GM06990 (cell line): ENCODE data around the gene TPPP3.
A peak's percentile ranks its signal among the peaks of the same experiment; 100 is the strongest.

Source experiments
- DNase-seq: peaks from one replicate; pipeline ENCODE4 v3.0.0-alpha.2; 2011; ENCODE audit not compliant: insufficient read length; ENCODE audit errors: extremely low read depth
- H3K27me3 ChIP-seq: replicated peaks from 2 replicates; pipeline ENCODE4 v1.6.0; 2011; ENCODE audit warnings: low read length; ENCODE audit not compliant: control insufficient read depth, insufficient read depth
- H3K36me3 ChIP-seq: 2 replicates; pipeline ENCODE4 v1.5.1; 2011; ENCODE audit warnings: low read length; ENCODE audit not compliant: control insufficient read depth, insufficient read depth
- H3K4me3 ChIP-seq: replicated peaks from 2 replicates; pipeline ENCODE4 v1.5.1; 2011; ENCODE audit warnings: low read depth, mild to moderate bottlenecking, control low read depth, low read length
- TF ChIP-seq, protein P1 (sequence below): IDR thresholded peaks from 2 replicates; pipeline ENCODE4 v1.5.1; 2011; ENCODE audit warnings: low read length, control low read depth, mild to moderate bottlenecking, inconsistent platforms; ENCODE audit not compliant: insufficient read depth, poor library complexity, severe bottlenecking

The TPPP3 gene

DNA sequence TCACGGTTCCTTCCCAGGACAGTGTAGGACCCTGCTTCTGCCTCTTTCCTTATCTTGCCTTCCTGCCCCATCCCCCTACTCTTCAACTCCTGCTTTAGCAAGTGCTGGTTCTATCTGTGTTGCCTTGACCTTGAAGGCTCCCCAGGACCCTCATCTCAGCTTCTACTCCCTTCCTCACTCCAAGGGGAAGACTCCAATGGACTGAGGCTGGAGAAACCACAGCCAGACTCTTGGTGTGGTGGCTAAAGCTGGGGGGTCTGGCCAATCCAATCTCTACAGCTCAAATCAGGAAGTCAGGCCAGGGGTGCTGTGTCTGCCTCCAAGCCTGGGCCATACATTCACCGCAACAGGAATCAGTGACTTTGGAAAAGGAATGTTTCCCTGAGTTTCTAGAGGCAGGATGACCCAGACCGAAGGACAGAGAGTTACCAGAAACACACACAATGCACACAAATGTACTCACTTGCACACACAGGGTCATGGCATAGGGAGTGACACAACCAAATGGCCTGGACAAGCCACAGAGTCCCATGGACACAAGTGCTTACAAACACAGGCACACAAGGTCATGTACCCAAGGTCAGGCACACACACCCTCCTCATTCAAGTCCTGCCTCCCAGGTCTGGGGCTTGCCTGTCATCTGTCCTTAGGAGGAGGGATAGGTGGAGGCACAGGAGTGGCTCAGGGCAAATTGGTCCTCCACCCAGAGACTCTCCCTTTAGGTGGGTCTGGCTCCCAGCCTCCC lies 35.9 kb upstream of the TPPP3 start:
- H3K4me3 ChIP-seq: no peak overlapping the region

GRCh38 chr16:67428146-67428731 lies 34.9 kb upstream of the TPPP3 start:
- TF ChIP-seq, protein P1, sequence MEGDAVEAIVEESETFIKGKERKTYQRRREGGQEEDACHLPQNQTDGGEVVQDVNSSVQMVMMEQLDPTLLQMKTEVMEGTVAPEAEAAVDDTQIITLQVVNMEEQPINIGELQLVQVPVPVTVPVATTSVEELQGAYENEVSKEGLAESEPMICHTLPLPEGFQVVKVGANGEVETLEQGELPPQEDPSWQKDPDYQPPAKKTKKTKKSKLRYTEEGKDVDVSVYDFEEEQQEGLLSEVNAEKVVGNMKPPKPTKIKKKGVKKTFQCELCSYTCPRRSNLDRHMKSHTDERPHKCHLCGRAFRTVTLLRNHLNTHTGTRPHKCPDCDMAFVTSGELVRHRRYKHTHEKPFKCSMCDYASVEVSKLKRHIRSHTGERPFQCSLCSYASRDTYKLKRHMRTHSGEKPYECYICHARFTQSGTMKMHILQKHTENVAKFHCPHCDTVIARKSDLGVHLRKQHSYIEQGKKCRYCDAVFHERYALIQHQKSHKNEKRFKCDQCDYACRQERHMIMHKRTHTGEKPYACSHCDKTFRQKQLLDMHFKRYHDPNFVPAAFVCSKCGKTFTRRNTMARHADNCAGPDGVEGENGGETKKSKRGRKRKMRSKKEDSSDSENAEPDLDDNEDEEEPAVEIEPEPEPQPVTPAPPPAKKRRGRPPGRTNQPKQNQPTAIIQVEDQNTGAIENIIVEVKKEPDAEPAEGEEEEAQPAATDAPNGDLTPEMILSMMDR: peak; percentile 94
- H3K27me3 ChIP-seq: peaks cover 4% of the 10 kb centered on the region
- DNase-seq: no peak
- no peaks in the 10 kb centered on the region; the same call in 1 of the 2 replicates for H3K36me3 ChIP-seq
- no peak overlapping the region for H3K4me3 ChIP-seq

More for the DNA sequence above, 35.9 kb upstream of the TPPP3 start:
- no peak for DNase-seq
- Histone ChIP-seq H3K36me3 (no peaks in the 10 kb centered on the region; the same call in 1 of the 2 replicates), H3K27me3 (peaks cover 4% of the 10 kb centered on the region)
- TF ChIP-seq, protein P1: no peak

GRCh38 chr16:67426950-67427349 lies 33.7 kb upstream of the TPPP3 start:
- Histone ChIP-seq H3K27me3 (peaks cover 4% of the 10 kb centered on the region), H3K36me3 (no peaks in the 10 kb centered on the region), H3K4me3 (no peak overlapping the region)
- TF ChIP-seq, protein P1: no peak
- no peak for DNase-seq

GRCh38 chr16:67426022-67426421 lies 32.7 kb upstream of the TPPP3 start:
- Histone ChIP-seq H3K36me3 (no peaks in the 10 kb centered on the region), H3K4me3 (no peak overlapping the region), H3K27me3 (peaks cover 2% of the 10 kb centered on the region)
- TF ChIP-seq, protein P1: no peak
- DNase-seq: no peak

GRCh38 chr16:67425580-67425979 lies 32.3 kb upstream of the TPPP3 start:
- peaks cover 2% of the 10 kb centered on the region for H3K27me3 ChIP-seq
- TF ChIP-seq, protein P1: no peak
- no peak overlapping the region for H3K4me3 ChIP-seq
- no peak for DNase-seq
- H3K36me3 ChIP-seq: no peaks in the 10 kb centered on the region
